Testis (tissue), 2 donors: ENCODE data around the gene MAP3K20.

Source experiments
- POLR2A ChIP-seq: fragments of 450-650 bp; IDR thresholded peaks from one replicate; pipeline ENCODE4 v1.6.1; 2017; ENCODE audit warnings: antibody characterized with exemption, mild to moderate bottlenecking, moderate library complexity
- TF ChIP-seq, protein P1 (sequence below), 3 experiments: fragments of 450-650 bp in 2 of 3; fragments of 200-600 bp in 1 of 3; sonication (generic) in 1 of 3; IDR thresholded peaks; one replicate each; pipeline ENCODE4 v1.5.1; 2016 to 2019; ENCODE audit warnings: antibody characterized with exemption in 3 of 3, mild to moderate bottlenecking in 2 of 3, moderate library complexity in 1 of 3

DNA sequence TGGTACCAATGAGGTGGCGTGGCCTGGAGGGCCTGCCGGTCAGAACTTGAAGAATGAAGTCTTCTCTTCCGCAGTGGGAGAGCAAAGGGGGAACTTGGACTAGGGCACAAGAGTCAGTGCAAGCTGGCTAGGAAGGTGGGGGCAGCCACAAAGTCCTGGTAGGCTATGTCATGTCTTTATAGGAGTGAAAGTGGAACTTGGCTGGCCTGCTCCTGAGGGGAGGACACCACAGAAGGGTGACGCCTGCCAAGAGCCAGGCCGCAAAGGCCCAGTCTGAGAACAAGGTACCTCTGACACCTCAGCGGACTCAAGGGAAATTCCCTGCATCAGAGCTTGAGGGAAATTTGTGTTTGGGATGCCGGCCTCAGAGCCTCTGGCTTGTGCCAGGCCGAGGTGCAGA lies 32.2 kb upstream of the MAP3K20 start:
- TF ChIP-seq, protein P1, sequence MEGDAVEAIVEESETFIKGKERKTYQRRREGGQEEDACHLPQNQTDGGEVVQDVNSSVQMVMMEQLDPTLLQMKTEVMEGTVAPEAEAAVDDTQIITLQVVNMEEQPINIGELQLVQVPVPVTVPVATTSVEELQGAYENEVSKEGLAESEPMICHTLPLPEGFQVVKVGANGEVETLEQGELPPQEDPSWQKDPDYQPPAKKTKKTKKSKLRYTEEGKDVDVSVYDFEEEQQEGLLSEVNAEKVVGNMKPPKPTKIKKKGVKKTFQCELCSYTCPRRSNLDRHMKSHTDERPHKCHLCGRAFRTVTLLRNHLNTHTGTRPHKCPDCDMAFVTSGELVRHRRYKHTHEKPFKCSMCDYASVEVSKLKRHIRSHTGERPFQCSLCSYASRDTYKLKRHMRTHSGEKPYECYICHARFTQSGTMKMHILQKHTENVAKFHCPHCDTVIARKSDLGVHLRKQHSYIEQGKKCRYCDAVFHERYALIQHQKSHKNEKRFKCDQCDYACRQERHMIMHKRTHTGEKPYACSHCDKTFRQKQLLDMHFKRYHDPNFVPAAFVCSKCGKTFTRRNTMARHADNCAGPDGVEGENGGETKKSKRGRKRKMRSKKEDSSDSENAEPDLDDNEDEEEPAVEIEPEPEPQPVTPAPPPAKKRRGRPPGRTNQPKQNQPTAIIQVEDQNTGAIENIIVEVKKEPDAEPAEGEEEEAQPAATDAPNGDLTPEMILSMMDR (IDR thresholded peaks at IDR 0.05): no peak
- TF ChIP-seq POLR2A: no peak
